SK-N-SH (cell line): ENCODE measurements around the gene ARL5A. TPM values are rescaled to one million over a fixed set of nuclear protein-coding genes. Genes with fewer than 3 reads are reported as not detected.

Source experiments
- CTCF ChIA-PET: fragments of 300-600, 350-600 bp; formaldehyde crosslinking; extraction: SDS; loops from one replicate; lab custom pipeline; 2021; lab: Yijun Ruan, JAX
- POLR2A ChIA-PET: fragments of 350-600 bp; sonication (Branson Sonifier 250); formaldehyde crosslinking; extraction: SDS; loops from one replicate; lab custom pipeline; 2020; ENCODE audit warnings: antibody characterized with exemption, inconsistent platforms; lab: Yijun Ruan, JAX
- DNase-seq: peaks from one replicate; pipeline ENCODE4 v3.0.0; 2012
- H2AFZ ChIP-seq: fragments of 200-600 bp; sonication (generic); 2 replicates; pipeline ENCODE4 v1.8.1; 2016; ENCODE audit warnings: antibody characterized with exemption, mild to moderate bottlenecking, low read depth
- H3F3A ChIP-seq: fragments of 200-600 bp; sonication (generic); replicated peaks from 2 replicates; pipeline ENCODE3; 2016; ENCODE audit warnings: antibody characterized with exemption, mild to moderate bottlenecking; ENCODE audit not compliant: insufficient read depth
- H3K27ac ChIP-seq, 2 experiments: fragments of 200-500 bp in 1 of 2; fragments of 200-600 bp in 1 of 2; sonication (Bioruptor generic) in 1 of 2; sonication (generic), shearing (Covaris generic) in 1 of 2; 2 replicates each; pipeline versions ENCODE4 v1.5.1 to v1.6.1; 2014 to 2016; ENCODE audit warnings: low read depth in 2 of 2, inconsistent platforms in 1 of 2, low read length in 1 of 2, mild to moderate bottlenecking in 1 of 2, mixed read lengths in 1 of 2
- H3K27me3 ChIP-seq: fragments of 200-600 bp; sonication (generic), shearing (Covaris generic); 2 replicates; pipeline ENCODE4 v1.6.1; 2016; ENCODE audit warnings: mixed run types; ENCODE audit not compliant: insufficient read depth
- H3K36me3 ChIP-seq, 2 experiments: fragments of 200-500 bp in 1 of 2; fragments of 200-600 bp in 1 of 2; sonication (Bioruptor generic) in 1 of 2; sonication (generic) in 1 of 2; replicated peaks in 1 of 2; 2 replicates each; pipeline versions ENCODE3 to v1.5.1; 2014 to 2016; ENCODE audit warnings: low read length in 1 of 2, mild to moderate bottlenecking in 1 of 2; ENCODE audit not compliant: insufficient read depth in 2 of 2, control insufficient read depth in 1 of 2
- H3K4me1 ChIP-seq, 2 experiments: fragments of 200-500 bp in 1 of 2; fragments of 200-600 bp in 1 of 2; sonication (Bioruptor generic) in 1 of 2; sonication (generic), shearing (Covaris generic) in 1 of 2; 2 replicates each; pipeline versions ENCODE4 v1.5.1 to v1.6.1; 2014 to 2016; ENCODE audit warnings: low read depth in 1 of 2, low read length in 1 of 2, mixed run types in 1 of 2; ENCODE audit not compliant: insufficient read depth in 2 of 2, control insufficient read depth in 1 of 2
- H3K4me2 ChIP-seq: fragments of 200-600 bp; sonication (generic), shearing (Covaris generic); 2 replicates; pipeline ENCODE4 v1.6.1; 2017; ENCODE audit warnings: mixed run types
- H3K4me3 ChIP-seq, 2 experiments: fragments of 200-500 bp in 1 of 2; fragments of 200-600 bp in 1 of 2; sonication (Bioruptor generic) in 1 of 2; sonication (generic), shearing (Covaris generic) in 1 of 2; 2 replicates each; pipeline versions ENCODE4 v1.5.1 to v1.8.1; 2014 to 2016; ENCODE audit warnings: low read depth in 2 of 2, inconsistent platforms in 1 of 2, low read length in 1 of 2, mild to moderate bottlenecking in 1 of 2, mixed read lengths in 1 of 2, moderate library complexity in 1 of 2
- H3K79me2 ChIP-seq: fragments of 200-600 bp; sonication (generic); 2 replicates; pipeline ENCODE4 v1.8.1; 2017; ENCODE audit warnings: mild to moderate bottlenecking; ENCODE audit not compliant: insufficient read depth
- H3K9ac ChIP-seq: fragments of 200-600 bp; sonication (generic); 2 replicates; pipeline ENCODE4 v1.6.1; 2017; ENCODE audit warnings: mixed run types
- H3K9me2 ChIP-seq: fragments of 200-600 bp; sonication (generic); 2 replicates; pipeline ENCODE4 v1.6.1; 2017; ENCODE audit warnings: mixed run types
- H3K9me3 ChIP-seq: fragments of 200-600 bp; sonication (generic); 2 replicates; pipeline ENCODE4 v1.6.1; 2017; ENCODE audit warnings: mixed run types, mild to moderate bottlenecking, moderate library complexity
- H4K20me1 ChIP-seq: fragments of 200-600 bp; sonication (generic); 2 replicates; pipeline ENCODE4 v1.6.1; 2017; ENCODE audit warnings: mild to moderate bottlenecking, mixed run types; ENCODE audit not compliant: insufficient read depth
- CHD2 ChIP-seq: fragments of 150-350 bp; IDR thresholded peaks from 2 replicates; pipeline ENCODE4 v1.6.1; 2018; ENCODE audit warnings: low read length; ENCODE audit not compliant: partially characterized antibody
- ELF1 ChIP-seq: IDR thresholded peaks from 2 replicates; pipeline ENCODE4 v1.4.0; 2012
- EP300 ChIP-seq, 2 experiments: IDR thresholded peaks; 2 replicates each; pipeline versions ENCODE4 v1.4.0 to v1.6.1; 2012; ENCODE audit warnings: borderline replicate concordance in 1 of 2, low read depth in 1 of 2, low read length in 1 of 2
- EZH2phosphoT487 ChIP-seq: fragments of 200-600 bp; sonication (generic); IDR thresholded peaks from 2 replicates; pipeline ENCODE4 v1.6.1; 2017; ENCODE audit warnings: low read depth, mixed run types, mild to moderate bottlenecking, antibody characterized with exemption, moderate library complexity, borderline replicate concordance
- MEF2A ChIP-seq: IDR thresholded peaks from 2 replicates; pipeline ENCODE4 v1.4.0; 2012; ENCODE audit warnings: low read depth, borderline replicate concordance
- NRF1 ChIP-seq: IDR thresholded peaks from 2 replicates; pipeline ENCODE4 v1.6.1; 2012; ENCODE audit warnings: low read depth, mild to moderate bottlenecking, low read length
- POLR2AphosphoS5 ChIP-seq: IDR thresholded peaks from 2 replicates; pipeline ENCODE4 v1.6.1; 2012; ENCODE audit warnings: low read depth, low read length
- RFX5 ChIP-seq: IDR thresholded peaks from 2 replicates; pipeline ENCODE4 v1.6.1; 2012; ENCODE audit warnings: mild to moderate bottlenecking, improper control_type of control experiment, low read length
- SMC3 ChIP-seq: IDR thresholded peaks from 2 replicates; pipeline ENCODE4 v1.6.1; 2012; ENCODE audit warnings: low read depth, low read length, improper control_type of control experiment
- TAF1 ChIP-seq: IDR thresholded peaks from 2 replicates; pipeline ENCODE4 v1.6.1; 2012; ENCODE audit warnings: low read depth, mild to moderate bottlenecking, low read length, moderate library complexity, borderline replicate concordance
- TCF12 ChIP-seq: IDR thresholded peaks from 2 replicates; pipeline ENCODE4 v1.4.0; 2012
- YY1 ChIP-seq: IDR thresholded peaks from 2 replicates; pipeline ENCODE4 v1.4.0; 2012; ENCODE audit warnings: low read depth, mild to moderate bottlenecking
- WGBS: methylation state at CpG from one replicate; pipeline ENCODE4 v1.1.6; 2017; ENCODE audit warnings: low lambda C conversion rate; 5-methylcytosine and 5-hydroxymethylcytosine counted together
- polyA plus RNA-seq, 3 experiments: library from polyadenylated mRNA; depleted of rRNA; stranded (reverse); fragments of >200 nt; gene quantifications; 2 replicates each; pipeline ENCODE4 v1.2.3, GENCODE V29; 2012
- TF ChIP-seq, protein P1 (sequence below): IDR thresholded peaks from 2 replicates; pipeline ENCODE4 v1.4.0; 2012; ENCODE audit warnings: low read depth
- TF ChIP-seq, protein P2 (sequence below): IDR thresholded peaks from 2 replicates; pipeline ENCODE4; 2012
- TF ChIP-seq, protein P3 (sequence below): fragments of 200-600 bp; sonication (generic); IDR thresholded peaks from 2 replicates; pipeline ENCODE4 v1.6.1; 2017; ENCODE audit warnings: antibody characterized with exemption, mild to moderate bottlenecking, moderate library complexity
- TF ChIP-seq, protein P4 (sequence below): IDR thresholded peaks from 2 replicates; pipeline ENCODE4 v1.4.0; 2012; ENCODE audit warnings: low read depth, borderline replicate concordance
- TF ChIP-seq, protein P5 (sequence below): IDR thresholded peaks from 2 replicates; pipeline ENCODE4 v1.4.0; 2012; ENCODE audit warnings: low read depth, borderline replicate concordance

Gene ARL5A
- polyA plus RNA-seq, 1 of the 3 experiments (the other 2 are of a cell fraction): 8.2 TPM

DNA sequence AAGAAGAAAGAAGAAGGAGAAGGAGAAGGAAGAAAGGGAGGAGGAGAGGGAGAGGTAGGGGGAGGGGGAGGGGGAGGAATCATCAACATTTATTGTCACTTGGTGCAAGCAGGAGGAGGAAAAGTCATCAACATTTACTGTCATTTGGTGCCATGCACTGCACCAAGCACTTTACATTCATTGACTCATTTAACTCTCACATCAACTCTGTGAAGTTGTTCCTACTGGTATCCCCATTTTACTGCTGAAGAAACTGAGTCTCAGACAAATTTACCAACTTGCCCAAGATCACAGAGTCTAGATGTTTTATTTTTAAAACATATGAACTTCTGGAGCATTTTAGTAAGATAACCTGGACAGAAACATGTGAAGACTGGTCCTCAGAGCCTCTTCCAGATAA, 47.3 kb downstream of the ARL5A start:
- no peak overlapping the region for H3K4me2 ChIP-seq
- POLR2A ChIA-PET: no interaction called here
- TF ChIP-seq YY1: no peak
- no peak for TF ChIP-seq MEF2A
- TF ChIP-seq RFX5: no peak
- no peak for TF ChIP-seq SMC3
- TF ChIP-seq TAF1: no peak
- TF ChIP-seq, protein P1, sequence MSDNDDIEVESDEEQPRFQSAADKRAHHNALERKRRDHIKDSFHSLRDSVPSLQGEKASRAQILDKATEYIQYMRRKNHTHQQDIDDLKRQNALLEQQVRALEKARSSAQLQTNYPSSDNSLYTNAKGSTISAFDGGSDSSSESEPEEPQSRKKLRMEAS: no peak
- no peak for TF ChIP-seq ELF1
- TF ChIP-seq, protein P2, sequence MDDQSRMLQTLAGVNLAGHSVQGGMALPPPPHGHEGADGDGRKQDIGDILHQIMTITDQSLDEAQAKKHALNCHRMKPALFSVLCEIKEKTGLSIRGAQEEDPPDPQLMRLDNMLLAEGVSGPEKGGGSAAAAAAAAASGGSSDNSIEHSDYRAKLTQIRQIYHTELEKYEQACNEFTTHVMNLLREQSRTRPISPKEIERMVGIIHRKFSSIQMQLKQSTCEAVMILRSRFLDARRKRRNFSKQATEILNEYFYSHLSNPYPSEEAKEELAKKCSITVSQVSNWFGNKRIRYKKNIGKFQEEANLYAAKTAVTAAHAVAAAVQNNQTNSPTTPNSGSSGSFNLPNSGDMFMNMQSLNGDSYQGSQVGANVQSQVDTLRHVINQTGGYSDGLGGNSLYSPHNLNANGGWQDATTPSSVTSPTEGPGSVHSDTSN: no peak
- no peak for TF ChIP-seq CHD2
- TF ChIP-seq, protein P3, sequence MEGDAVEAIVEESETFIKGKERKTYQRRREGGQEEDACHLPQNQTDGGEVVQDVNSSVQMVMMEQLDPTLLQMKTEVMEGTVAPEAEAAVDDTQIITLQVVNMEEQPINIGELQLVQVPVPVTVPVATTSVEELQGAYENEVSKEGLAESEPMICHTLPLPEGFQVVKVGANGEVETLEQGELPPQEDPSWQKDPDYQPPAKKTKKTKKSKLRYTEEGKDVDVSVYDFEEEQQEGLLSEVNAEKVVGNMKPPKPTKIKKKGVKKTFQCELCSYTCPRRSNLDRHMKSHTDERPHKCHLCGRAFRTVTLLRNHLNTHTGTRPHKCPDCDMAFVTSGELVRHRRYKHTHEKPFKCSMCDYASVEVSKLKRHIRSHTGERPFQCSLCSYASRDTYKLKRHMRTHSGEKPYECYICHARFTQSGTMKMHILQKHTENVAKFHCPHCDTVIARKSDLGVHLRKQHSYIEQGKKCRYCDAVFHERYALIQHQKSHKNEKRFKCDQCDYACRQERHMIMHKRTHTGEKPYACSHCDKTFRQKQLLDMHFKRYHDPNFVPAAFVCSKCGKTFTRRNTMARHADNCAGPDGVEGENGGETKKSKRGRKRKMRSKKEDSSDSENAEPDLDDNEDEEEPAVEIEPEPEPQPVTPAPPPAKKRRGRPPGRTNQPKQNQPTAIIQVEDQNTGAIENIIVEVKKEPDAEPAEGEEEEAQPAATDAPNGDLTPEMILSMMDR: no peak
- no peak for TF ChIP-seq TCF12

DNA sequence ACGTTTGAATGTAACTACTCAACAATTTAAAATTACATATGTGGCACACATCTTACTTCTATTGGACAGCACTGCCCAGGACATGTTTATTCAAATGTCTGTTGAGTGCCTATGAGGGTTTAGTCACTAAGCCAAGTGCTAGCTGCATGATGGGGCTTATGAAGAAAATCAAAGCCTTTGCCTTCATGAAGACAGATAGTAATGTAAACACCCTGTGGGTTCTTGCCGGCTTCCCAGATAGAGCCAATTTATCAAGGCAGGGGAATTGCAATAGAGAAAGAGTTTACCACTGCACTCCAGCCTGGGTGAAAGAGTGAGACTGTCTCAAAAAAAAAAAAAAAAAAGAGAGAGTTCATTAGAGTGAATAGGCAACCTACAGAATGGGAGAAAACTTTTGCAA, 50.3 kb downstream of the ARL5A start:
- H3K27me3 ChIP-seq: no peaks in the 10 kb centered on the region
- H3K4me1 ChIP-seq: peaks cover 0 to 9% of the 10 kb centered on the region in 2 experiments; a peak in 3 of 4 replicates
- 88% methylated on average over 2 of the region's 2 CpGs for WGBS
- no peak overlapping the region for H3K4me2 ChIP-seq
- no peak for DNase-seq
- H3F3A ChIP-seq: peaks cover 4% of the 10 kb centered on the region
- H3K79me2 ChIP-seq: no peaks in the 10 kb centered on the region
- POLR2A ChIA-PET: no interaction called here
- no peak overlapping the region for H3K27ac ChIP-seq
- no peaks in the 10 kb centered on the region for H4K20me1 ChIP-seq
- TF ChIP-seq TAF1 (no peak), POLR2AphosphoS5 (no peak), SMC3 (no peak), EZH2phosphoT487 (no peak), YY1 (no peak), EP300 (IDR thresholded peaks at IDR 0.05; ENCODE audit: borderline replicate concordance in 1 of 2, low read depth in 1 of 2, low read length in 1 of 2) (no peak), NRF1 (no peak)
- TF ChIP-seq, protein P4, sequence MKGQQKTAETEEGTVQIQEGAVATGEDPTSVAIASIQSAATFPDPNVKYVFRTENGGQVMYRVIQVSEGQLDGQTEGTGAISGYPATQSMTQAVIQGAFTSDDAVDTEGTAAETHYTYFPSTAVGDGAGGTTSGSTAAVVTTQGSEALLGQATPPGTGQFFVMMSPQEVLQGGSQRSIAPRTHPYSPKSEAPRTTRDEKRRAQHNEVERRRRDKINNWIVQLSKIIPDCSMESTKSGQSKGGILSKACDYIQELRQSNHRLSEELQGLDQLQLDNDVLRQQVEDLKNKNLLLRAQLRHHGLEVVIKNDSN: no peak
- TF ChIP-seq, protein P1: no peak
- TF ChIP-seq, protein P5, sequence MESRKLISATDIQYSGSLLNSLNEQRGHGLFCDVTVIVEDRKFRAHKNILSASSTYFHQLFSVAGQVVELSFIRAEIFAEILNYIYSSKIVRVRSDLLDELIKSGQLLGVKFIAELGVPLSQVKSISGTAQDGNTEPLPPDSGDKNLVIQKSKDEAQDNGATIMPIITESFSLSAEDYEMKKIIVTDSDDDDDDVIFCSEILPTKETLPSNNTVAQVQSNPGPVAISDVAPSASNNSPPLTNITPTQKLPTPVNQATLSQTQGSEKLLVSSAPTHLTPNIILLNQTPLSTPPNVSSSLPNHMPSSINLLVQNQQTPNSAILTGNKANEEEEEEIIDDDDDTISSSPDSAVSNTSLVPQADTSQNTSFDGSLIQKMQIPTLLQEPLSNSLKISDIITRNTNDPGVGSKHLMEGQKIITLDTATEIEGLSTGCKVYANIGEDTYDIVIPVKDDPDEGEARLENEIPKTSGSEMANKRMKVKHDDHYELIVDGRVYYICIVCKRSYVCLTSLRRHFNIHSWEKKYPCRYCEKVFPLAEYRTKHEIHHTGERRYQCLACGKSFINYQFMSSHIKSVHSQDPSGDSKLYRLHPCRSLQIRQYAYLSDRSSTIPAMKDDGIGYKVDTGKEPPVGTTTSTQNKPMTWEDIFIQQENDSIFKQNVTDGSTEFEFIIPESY: no peak
- TF ChIP-seq, all 33 proteins: peak for 0
- H3K9ac ChIP-seq: no peak overlapping the region
- CTCF ChIA-PET: no interaction called here
- no peak overlapping the region for H2AFZ ChIP-seq
- H3K9me3 ChIP-seq: no peaks in the 10 kb centered on the region
- no peaks in the 10 kb centered on the region for H3K9me2 ChIP-seq
- H3K36me3 ChIP-seq: peaks cover 8 to 12% of the 10 kb centered on the region in 2 experiments
- H3K4me3 ChIP-seq: no peak overlapping the region

More for the DNA sequence above, 47.3 kb downstream of the ARL5A start:
- no peak overlapping the region for H3K9ac ChIP-seq
- no peaks in the 10 kb centered on the region for H3K4me1 ChIP-seq
- no peak overlapping the region for H3K27ac ChIP-seq
- H3K36me3 ChIP-seq: peaks cover 10 to 18% of the 10 kb centered on the region in 2 experiments
- no peaks in the 10 kb centered on the region for H3K9me3 ChIP-seq
- H3K4me3 ChIP-seq: no peak overlapping the region
- H3F3A ChIP-seq: no peaks in the 10 kb centered on the region
- no peak for DNase-seq
- no peaks in the 10 kb centered on the region for H3K79me2 ChIP-seq
- no peak overlapping the region for H2AFZ ChIP-seq
- no peaks in the 10 kb centered on the region for H3K9me2 ChIP-seq
- H3K27me3 ChIP-seq: no peaks in the 10 kb centered on the region
- CTCF ChIA-PET: no interaction called here
- no peaks in the 10 kb centered on the region for H4K20me1 ChIP-seq
